NCI-H128 (cell line): ENCODE results near the gene LYRM4.

ENCODE experiments used
- DNase-seq: peaks from one replicate; lab custom pipeline; 2025; ENCODE audit not compliant: unreplicated experiment; lab: John Stamatoyannopoulos, UW

Gene LYRM4

GRCh38 chr6:5102267-5102970 is 158.3 kb downstream of the LYRM4 start:
- DNase-seq, result no peak

GRCh38 chr6:5100806-5101205 is 159.9 kb downstream of the LYRM4 start:
- DNase-seq, result no peak

- DNase-seq, result no peak
Observed at GRCh38 chr6:5099537-5099936, 161.2 kb downstream of the LYRM4 start.

GRCh38 chr6:5098501-5099270 is 162.1 kb downstream of the LYRM4 start:
- no peak for DNase-seq

- DNase-seq, result no peak
Observed at GRCh38 chr6:5096482-5096881, 164.3 kb downstream of the LYRM4 start.

GRCh38 chr6:5095236-5095635 is 165.5 kb downstream of the LYRM4 start:
- no peak for DNase-seq

GRCh38 chr6:5094327-5094726 is 166.4 kb downstream of the LYRM4 start:
- DNase-seq, result no peak

- no peak for DNase-seq
Observed at GRCh38 chr6:5093231-5094015, 167.3 kb downstream of the LYRM4 start.

GRCh38 chr6:5091210-5092069 is 169.3 kb downstream of the LYRM4 start:
- DNase-seq, result no peak

- no peak for DNase-seq
Observed at GRCh38 chr6:5090603-5091002, 170.1 kb downstream of the LYRM4 start.

- DNase-seq, result no peak
Observed at GRCh38 chr6:5089481-5090438, 171.0 kb downstream of the LYRM4 start.

GRCh38 chr6:5088780-5089179 is 172.0 kb downstream of the LYRM4 start:
- no peak for DNase-seq

- no peak for DNase-seq
Observed at GRCh38 chr6:5087389-5087788, 173.4 kb downstream of the LYRM4 start.

GRCh38 chr6:5086294-5086890 is 174.4 kb downstream of the LYRM4 start:
- DNase-seq, result no peak

GRCh38 chr6:5085648-5086293 is 175.0 kb downstream of the LYRM4 start:
- peak; percentile 10 for DNase-seq

- peak; percentile 50 for DNase-seq
Observed at GRCh38 chr6:5084781-5085647, 175.7 kb downstream of the LYRM4 start, which contains the start of gene PPP1R3G. Gene PPP1R3G (plus strand): TSS chr6:5085341. CDS start chr6:5085486, 145 bp downstream.

- DNase-seq, result no peak
Observed at GRCh38 chr6:5084360-5084780, 176.4 kb downstream of the LYRM4 start.
